ENCODE results near the gene CTSK. TPM values are rescaled to one million over a fixed set of nuclear protein-coding genes. Genes with fewer than 3 reads are reported as not detected.
A peak's percentile ranks its signal among the peaks of the same experiment; 100 is the strongest.

CTSK gene
- total RNA-seq, 1 experiment from 2014 or later: 5.6 TPM

DNA sequence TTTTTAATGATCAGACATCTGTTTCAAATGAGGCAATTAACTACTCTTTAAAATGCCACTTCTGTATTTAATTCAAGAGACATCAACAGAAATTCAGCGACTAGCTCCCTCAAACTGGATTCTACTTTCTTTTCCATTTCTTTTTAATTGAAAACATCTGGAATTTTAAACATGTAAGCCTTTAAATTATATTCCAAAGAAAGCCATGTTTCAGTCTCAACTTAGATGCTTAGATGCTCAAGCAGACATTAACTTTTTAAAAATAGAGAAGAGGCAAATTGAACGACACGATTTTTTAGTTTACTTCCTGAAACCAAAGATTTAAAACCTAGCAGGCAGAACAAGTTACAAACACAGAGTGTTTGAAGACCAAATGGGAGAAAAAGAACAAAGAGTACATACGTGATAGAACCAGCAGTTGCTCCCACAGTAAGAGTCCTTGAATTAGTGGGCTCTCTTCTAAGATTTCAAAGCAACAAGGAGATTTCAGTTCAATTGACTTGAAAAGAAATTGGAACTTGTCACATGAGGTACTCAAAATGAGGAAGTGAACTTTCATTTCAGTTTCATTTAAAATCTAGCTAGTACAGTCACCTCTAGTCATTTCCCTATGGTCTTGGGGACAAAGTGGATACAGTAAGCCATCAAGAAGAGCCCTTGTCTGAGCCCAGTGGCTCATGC is 42.6 kb downstream of the CTSK start, which contains the start of gene CTSS:
TSS of gene CTSS (minus strand) at position 483 of the 681 bp plus-strand sequence. CDS start 1,015 bp downstream, outside the sequence.
- POLR2A ChIA-PET (ENCODE audit: unreplicated experiment): interaction anchor here (0.6 to 0.7 kb wide), 2 partner anchors 73 to 177 kb away, joined by 3 to 4 read pairs; no protein-coding TSS in a partner anchor
- Histone ChIP-seq H3K9me3 (ENCODE audit: low read length) (no peaks in the 10 kb centered on the region), H3K27me3 (ENCODE audit: low read length) (no peaks in the 10 kb centered on the region), H3K27ac (ENCODE audit: low read length) (no peak within 1 kb of the TSS), H3K4me1 (ENCODE audit: insufficient read depth, low read length) (peaks cover 13% of the 10 kb centered on the region), H3K36me3 (ENCODE audit: low read depth, low read length) (no peaks in the 10 kb centered on the region), H2AFZ (ENCODE audit: low read length) (peak within 1 kb of the TSS; percentile 61), H3K79me2 (ENCODE audit: low read length) (no peaks in the 10 kb centered on the region), H3K9ac (ENCODE audit: low read length) (no peak within 1 kb of the TSS), H3K4me2 (ENCODE audit: low read length) (peak within 1 kb of the TSS; percentile 21), H4K20me1 (ENCODE audit: low read length) (no peaks in the 10 kb centered on the region), H3K9me2 (replicated peaks; ENCODE audit: low read length) (no peaks in the 10 kb centered on the region), H3F3A (ENCODE audit: low read length, unreplicated experiment) (no peaks in the 10 kb centered on the region), H3K4me3 (ENCODE audit: low read length) (no peak within 1 kb of the TSS)
- CTCF ChIA-PET: interaction anchor here (0.6 kb wide), 1 partner anchor 41 kb away, joined by 4 read pairs; no protein-coding TSS in a partner anchor
- no TSS peak for BruUV-seq (replicated peaks)
- TF ChIP-seq EZH2 (IDR thresholded peaks at IDR 0.05; ENCODE audit: low read length, unreplicated experiment): no peak
- TF ChIP-seq EZH2phosphoT487 (IDR thresholded peaks at IDR 0.05; ENCODE audit: borderline replicate concordance, low read length): no peak
- TF ChIP-seq, protein P1, sequence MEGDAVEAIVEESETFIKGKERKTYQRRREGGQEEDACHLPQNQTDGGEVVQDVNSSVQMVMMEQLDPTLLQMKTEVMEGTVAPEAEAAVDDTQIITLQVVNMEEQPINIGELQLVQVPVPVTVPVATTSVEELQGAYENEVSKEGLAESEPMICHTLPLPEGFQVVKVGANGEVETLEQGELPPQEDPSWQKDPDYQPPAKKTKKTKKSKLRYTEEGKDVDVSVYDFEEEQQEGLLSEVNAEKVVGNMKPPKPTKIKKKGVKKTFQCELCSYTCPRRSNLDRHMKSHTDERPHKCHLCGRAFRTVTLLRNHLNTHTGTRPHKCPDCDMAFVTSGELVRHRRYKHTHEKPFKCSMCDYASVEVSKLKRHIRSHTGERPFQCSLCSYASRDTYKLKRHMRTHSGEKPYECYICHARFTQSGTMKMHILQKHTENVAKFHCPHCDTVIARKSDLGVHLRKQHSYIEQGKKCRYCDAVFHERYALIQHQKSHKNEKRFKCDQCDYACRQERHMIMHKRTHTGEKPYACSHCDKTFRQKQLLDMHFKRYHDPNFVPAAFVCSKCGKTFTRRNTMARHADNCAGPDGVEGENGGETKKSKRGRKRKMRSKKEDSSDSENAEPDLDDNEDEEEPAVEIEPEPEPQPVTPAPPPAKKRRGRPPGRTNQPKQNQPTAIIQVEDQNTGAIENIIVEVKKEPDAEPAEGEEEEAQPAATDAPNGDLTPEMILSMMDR (conservative IDR thresholded peaks at IDR 0.05; ENCODE audit: low read depth, low read length): no peak
- peak; percentile 16 for DNase-seq
- intact Hi-C loops (cut with micrococcal nuclease): no loop called here
- no peak; the same call in 1 of the 2 replicates for ATAC-seq

DNA sequence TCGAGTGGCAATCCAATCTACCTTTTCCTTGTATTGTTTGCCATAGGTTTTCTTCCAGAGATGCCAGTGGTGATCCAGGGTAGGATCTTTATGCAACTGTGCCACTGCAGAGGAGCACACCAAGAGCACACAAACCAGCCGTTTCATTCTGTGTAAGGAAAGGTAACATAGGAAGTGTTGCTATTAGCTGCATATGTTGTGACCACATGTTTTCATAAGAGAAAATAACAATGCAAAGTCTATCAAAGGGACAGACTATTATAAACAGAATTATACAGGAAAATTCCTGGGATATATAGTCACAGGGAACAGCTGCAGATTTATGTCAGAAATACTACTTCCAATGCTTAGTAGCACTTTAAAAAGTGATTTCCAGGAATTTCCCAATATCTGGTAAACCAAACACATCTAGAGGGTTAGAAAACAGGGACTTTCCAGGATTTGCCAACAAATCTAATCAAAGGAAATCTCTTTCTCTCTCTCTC is 43.4 kb downstream of the CTSK start:
- H3K9me2 ChIP-seq (replicated peaks; ENCODE audit: low read length): no peaks in the 10 kb centered on the region
- peak overlapping the region; percentile 21; the same call in 1 of the 2 replicates for H3K4me2 ChIP-seq (ENCODE audit: low read length)
- ChIA-PET CTCF (no interaction called here), POLR2A (ENCODE audit: unreplicated experiment) (interaction anchor here (0.6 to 0.7 kb wide), 3 partner anchors 12 to 72 kb away, joined by 3 to 4 read pairs (median 4); partner anchors contain the start of gene GOLPH3L)
- no peak overlapping the region for H3K4me3 ChIP-seq (ENCODE audit: low read length)
- ATAC-seq (peak; percentile 55), DNase-seq (peak; percentile 41)
- peaks cover 13% of the 10 kb centered on the region for H3K4me1 ChIP-seq (ENCODE audit: insufficient read depth, low read length)
- no peak overlapping the region for H3K27ac ChIP-seq (ENCODE audit: low read length)
- TF ChIP-seq, protein P1 (conservative IDR thresholded peaks at IDR 0.05; ENCODE audit: low read depth, low read length): no peak
- TF ChIP-seq EZH2 (IDR thresholded peaks at IDR 0.05; ENCODE audit: low read length, unreplicated experiment): no peak
- TF ChIP-seq EZH2phosphoT487 (IDR thresholded peaks at IDR 0.05; ENCODE audit: borderline replicate concordance, low read length): no peak
- no TSS peak for BruUV-seq (replicated peaks)
- no peaks in the 10 kb centered on the region for H3K79me2 ChIP-seq (ENCODE audit: low read length)
- H3K27me3 ChIP-seq (ENCODE audit: low read length): no peaks in the 10 kb centered on the region
- intact Hi-C loops (cut with micrococcal nuclease): no loop called here
- H2AFZ ChIP-seq (ENCODE audit: low read length): peak overlapping the region; percentile 61; the same call in 1 of the 2 replicates
- H3K36me3 ChIP-seq (ENCODE audit: low read depth, low read length): no peaks in the 10 kb centered on the region
- no peaks in the 10 kb centered on the region for H3K9me3 ChIP-seq (ENCODE audit: low read length)
- H3F3A ChIP-seq (ENCODE audit: low read length, unreplicated experiment): no peaks in the 10 kb centered on the region
- H4K20me1 ChIP-seq (ENCODE audit: low read length): no peaks in the 10 kb centered on the region
- no peak overlapping the region for H3K9ac ChIP-seq (ENCODE audit: low read length)

DNA sequence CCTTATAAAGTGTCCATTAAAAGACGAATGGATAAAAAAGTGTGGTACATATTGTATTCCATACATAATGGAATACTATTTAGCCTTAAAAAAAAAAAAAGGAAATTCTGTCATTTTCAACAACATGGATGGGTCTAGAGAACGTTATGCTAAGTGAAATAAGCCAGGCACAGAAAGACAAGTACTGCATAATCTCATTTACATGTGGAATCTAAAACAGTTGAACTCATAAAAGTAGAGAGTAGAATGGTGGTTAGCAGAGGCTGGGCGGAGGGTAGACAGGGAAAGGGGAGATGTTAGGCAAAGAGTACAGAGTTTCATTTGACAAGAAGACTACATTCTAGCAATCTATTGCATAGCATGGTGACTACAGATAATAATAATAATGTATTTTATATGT is 45.0 kb downstream of the CTSK start:
- intact Hi-C loops (cut with micrococcal nuclease): no loop called here
- POLR2A ChIA-PET (ENCODE audit: unreplicated experiment): interaction anchor here (0.6 kb wide), 1 partner anchor 8 kb away, joined by 3 read pairs; no protein-coding TSS in a partner anchor

More for the DNA sequence above, 45.0 kb downstream of the CTSK start:
- TF ChIP-seq EZH2phosphoT487 (IDR thresholded peaks at IDR 0.05; ENCODE audit: borderline replicate concordance, low read length) (no peak), EZH2 (IDR thresholded peaks at IDR 0.05; ENCODE audit: low read length, unreplicated experiment) (no peak)
- TF ChIP-seq, protein P1 (conservative IDR thresholded peaks at IDR 0.05; ENCODE audit: low read depth, low read length): no peak
- H3K4me1 ChIP-seq (ENCODE audit: insufficient read depth, low read length): peaks cover 13% of the 10 kb centered on the region
- no peaks in the 10 kb centered on the region for H3K9me3 ChIP-seq (ENCODE audit: low read length)
- no TSS peak for BruUV-seq (replicated peaks)
- DNase-seq (no peak), ATAC-seq (no peak)
- CTCF ChIA-PET: no interaction called here
- no peak overlapping the region for H3K4me2 ChIP-seq (ENCODE audit: low read length)
- H3K9me2 ChIP-seq (replicated peaks; ENCODE audit: low read length): no peaks in the 10 kb centered on the region
- H3K9ac ChIP-seq (ENCODE audit: low read length): no peak overlapping the region
- no peak overlapping the region for H3K4me3 ChIP-seq (ENCODE audit: low read length)
- no peak overlapping the region for H2AFZ ChIP-seq (ENCODE audit: low read length)
- no peaks in the 10 kb centered on the region for H3F3A ChIP-seq (ENCODE audit: low read length, unreplicated experiment)
- H3K27ac ChIP-seq (ENCODE audit: low read length): no peak overlapping the region
- no peaks in the 10 kb centered on the region for H3K36me3 ChIP-seq (ENCODE audit: low read depth, low read length)
- H3K27me3 ChIP-seq (ENCODE audit: low read length): no peaks in the 10 kb centered on the region
- H3K79me2 ChIP-seq (ENCODE audit: low read length): no peaks in the 10 kb centered on the region
- no peaks in the 10 kb centered on the region for H4K20me1 ChIP-seq (ENCODE audit: low read length)
